HEK293T (cell line): ENCODE measurements around the gene ABCA4.

Source experiments
- CTCF ChIA-PET: fragments of 350-600 bp; formaldehyde crosslinking; extraction: SDS; loops from one replicate; lab custom pipeline; 2021; ENCODE audit warnings: antibody characterized with exemption, inconsistent platforms; lab: Yijun Ruan, JAX
- POLR2A ChIA-PET: fragments of 350-600 bp; formaldehyde crosslinking; extraction: SDS; loops from one replicate; lab custom pipeline; 2020; ENCODE audit warnings: antibody characterized with exemption, inconsistent platforms; lab: Yijun Ruan, JAX
- DNase-seq: peaks from one replicate; pipeline ENCODE4 v3.0.0; 2012; ENCODE audit warnings: mixed read lengths; ENCODE audit errors: extremely low spot score
- ARNT ChIP-seq: fragments of 450-650 bp; IDR thresholded peaks from 2 replicates; pipeline ENCODE4 v1.6.1; 2017; ENCODE audit warnings: mild to moderate bottlenecking
- BHLHE40 ChIP-seq: fragments of 450-650 bp; IDR thresholded peaks from 2 replicates; pipeline ENCODE4 v1.6.1; 2016; ENCODE audit warnings: mild to moderate bottlenecking, moderate library complexity, borderline replicate concordance
- CTBP1 ChIP-seq: fragments of 450-650 bp; IDR thresholded peaks from 2 replicates; pipeline ENCODE4 v1.6.1; 2016; ENCODE audit warnings: borderline replicate concordance
- ELF4 ChIP-seq: fragments of 450-650 bp; IDR thresholded peaks from 2 replicates; pipeline ENCODE4 v1.6.1; 2017; ENCODE audit warnings: antibody characterized with exemption
- FOXA1 ChIP-seq: fragments of 450-650 bp; IDR thresholded peaks from 2 replicates; pipeline ENCODE4 v1.6.1; 2016; ENCODE audit warnings: mild to moderate bottlenecking
- FOXK2 ChIP-seq: fragments of 450-650 bp; IDR thresholded peaks from 2 replicates; pipeline ENCODE4 v1.6.1; 2016; ENCODE audit warnings: mild to moderate bottlenecking
- FOXM1 ChIP-seq: fragments of 450-650 bp; IDR thresholded peaks from 2 replicates; pipeline ENCODE4 v1.6.1; 2017; ENCODE audit warnings: mild to moderate bottlenecking, borderline replicate concordance
- HDGF ChIP-seq: fragments of 450-650 bp; IDR thresholded peaks from 2 replicates; pipeline ENCODE4 v1.6.1; 2017; ENCODE audit warnings: antibody characterized with exemption, borderline replicate concordance
- L3MBTL2 ChIP-seq: fragments of 450-650 bp; conservative IDR thresholded peaks from 2 replicates; pipeline ENCODE4 v1.6.1; 2016; ENCODE audit warnings: mild to moderate bottlenecking
- LEF1 ChIP-seq: fragments of 450-650 bp; IDR thresholded peaks from 2 replicates; pipeline ENCODE4 v1.6.1; 2017; ENCODE audit warnings: mild to moderate bottlenecking, borderline replicate concordance
- NFRKB ChIP-seq: fragments of 450-650 bp; IDR thresholded peaks from 2 replicates; pipeline ENCODE4 v1.6.1; 2016; ENCODE audit warnings: mild to moderate bottlenecking, moderate library complexity
- PKNOX1 ChIP-seq: fragments of 450-650 bp; IDR thresholded peaks from 2 replicates; pipeline ENCODE4 v1.6.1; 2016
- SP1 ChIP-seq: fragments of 450-650 bp; IDR thresholded peaks from 2 replicates; pipeline ENCODE4 v1.6.1; 2017
- SUZ12 ChIP-seq: fragments of 450-650 bp; IDR thresholded peaks from 2 replicates; pipeline ENCODE4 v1.6.1; 2016; ENCODE audit warnings: mild to moderate bottlenecking
- TARDBP ChIP-seq: fragments of 450-650 bp; IDR thresholded peaks from 2 replicates; pipeline ENCODE4 v1.6.1; 2016
- ZNF384 ChIP-seq: fragments of 450-650 bp; IDR thresholded peaks from 2 replicates; pipeline ENCODE4 v1.6.1; 2016

Gene ABCA4

GRCh38 chr1:94122201-94122970, 1.4 kb upstream of the ABCA4 start:
- POLR2A ChIA-PET: interaction anchor here (1.1 kb wide), 1 partner anchor 22 kb away, joined by 3 read pairs; no protein-coding TSS in a partner anchor
- no peak for DNase-seq
- TF ChIP-seq PKNOX1: no peak
- no peak for TF ChIP-seq CTBP1
- TF ChIP-seq BHLHE40: no peak
- TF ChIP-seq L3MBTL2: no peak
- TF ChIP-seq FOXK2: no peak
- no peak for TF ChIP-seq TARDBP
- no peak for TF ChIP-seq ELF4
- TF ChIP-seq FOXM1: no peak
- no peak for TF ChIP-seq LEF1
- no peak for TF ChIP-seq SP1
- CTCF ChIA-PET: no interaction called here

- CTCF ChIA-PET: no interaction called here
These were observed 468 bp upstream of the ABCA4 start for GRCh38 chr1:94121411-94121821.

GRCh38 chr1:94120570-94120901, 412 bp downstream of the ABCA4 start:
- DNase-seq: no peak
- ChIA-PET POLR2A (no interaction called here), CTCF (no interaction called here)
- TF ChIP-seq CTBP1: no peak
- TF ChIP-seq ZNF384: no peak
- TF ChIP-seq ELF4: no peak
- no peak for TF ChIP-seq ARNT
- no peak for TF ChIP-seq PKNOX1
- no peak for TF ChIP-seq L3MBTL2
- TF ChIP-seq TARDBP: no peak
- TF ChIP-seq SUZ12: no peak
- TF ChIP-seq FOXK2: no peak
- no peak for TF ChIP-seq BHLHE40
- TF ChIP-seq FOXM1: no peak
- TF ChIP-seq FOXA1: no peak
- no peak for TF ChIP-seq NFRKB
- no peak for TF ChIP-seq HDGF
- no peak for TF ChIP-seq LEF1
- no peak for TF ChIP-seq SP1

More at GRCh38 chr1:94121411-94121821, 468 bp upstream of the ABCA4 start:
- no peak for DNase-seq
- TF ChIP-seq TARDBP: no peak
- TF ChIP-seq HDGF: no peak
- TF ChIP-seq CTBP1: no peak
- no peak for TF ChIP-seq ZNF384
- no peak for TF ChIP-seq LEF1
- TF ChIP-seq ARNT: no peak
- no peak for TF ChIP-seq SP1
- TF ChIP-seq L3MBTL2: no peak
- TF ChIP-seq ELF4: no peak
- no peak for TF ChIP-seq PKNOX1
- POLR2A ChIA-PET: no interaction called here

GRCh38 chr1:94119796-94120569, 965 bp downstream of the ABCA4 start:
- TF ChIP-seq ELF4 (no peak), CTBP1 (no peak), L3MBTL2 (no peak), PKNOX1 (no peak), FOXA1 (no peak), TARDBP (no peak), SP1 (no peak), NFRKB (no peak), BHLHE40 (no peak), FOXK2 (no peak), ARNT (no peak), SUZ12 (no peak), ZNF384 (no peak), LEF1 (no peak), HDGF (no peak), FOXM1 (no peak)
- ChIA-PET POLR2A (no interaction called here), CTCF (no interaction called here)
- DNase-seq: no peak

GRCh38 chr1:94119306-94119705, 1.6 kb downstream of the ABCA4 start:
- POLR2A ChIA-PET: no interaction called here
- TF ChIP-seq ARNT (no peak), PKNOX1 (no peak), TARDBP (no peak), FOXK2 (no peak), ZNF384 (no peak), FOXM1 (no peak), CTBP1 (no peak), NFRKB (no peak), FOXA1 (no peak), ELF4 (no peak), HDGF (no peak), SUZ12 (no peak), LEF1 (no peak), L3MBTL2 (no peak), SP1 (no peak), BHLHE40 (no peak)
- CTCF ChIA-PET: no interaction called here
- DNase-seq: no peak
